GM18907 (cell line): ENCODE measurements around the gene WDFY2.

Source experiments
- ATAC-seq: cut with Tn5 transposase; IDR thresholded peaks from one replicate; pipeline ENCODE4 v1.9.1; 2021; ENCODE audit warnings: mild to moderate bottlenecking, moderate library complexity; ENCODE audit not compliant: unreplicated experiment

The WDFY2 gene

GRCh38 chr13:51729866-51730553 is 145.7 kb downstream of the WDFY2 start:
- no peak for ATAC-seq

GRCh38 chr13:51730927-51731326 is 146.7 kb downstream of the WDFY2 start:
- ATAC-seq = no peak

GRCh38 chr13:51731759-51732158 is 147.5 kb downstream of the WDFY2 start:
- ATAC-seq = no peak

GRCh38 chr13:51733374-51734298 is 149.4 kb downstream of the WDFY2 start:
- no peak for ATAC-seq

GRCh38 chr13:51734786-51735185 is 150.5 kb downstream of the WDFY2 start:
- no peak for ATAC-seq

- ATAC-seq = no peak
These were observed 153.3 kb downstream of the WDFY2 start for GRCh38 chr13:51737609-51738008.

GRCh38 chr13:51738226-51738905 is 154.1 kb downstream of the WDFY2 start:
- no peak for ATAC-seq

- no peak for ATAC-seq
These were observed 154.9 kb downstream of the WDFY2 start for GRCh38 chr13:51739027-51739764.

GRCh38 chr13:51740698-51741097 is 156.4 kb downstream of the WDFY2 start:
- ATAC-seq = no peak

GRCh38 chr13:51742031-51742430 is 157.8 kb downstream of the WDFY2 start:
- ATAC-seq = no peak

GRCh38 chr13:51742611-51743010 is 158.3 kb downstream of the WDFY2 start:
- ATAC-seq = no peak

- no peak for ATAC-seq
These were observed 161.0 kb downstream of the WDFY2 start for GRCh38 chr13:51745243-51745642.

- no peak for ATAC-seq
These were observed 162.5 kb downstream of the WDFY2 start for GRCh38 chr13:51746802-51747201.

GRCh38 chr13:51747438-51748434 is 163.5 kb downstream of the WDFY2 start:
- no peak for ATAC-seq

GRCh38 chr13:51756651-51757050 is 172.4 kb downstream of the WDFY2 start:
- ATAC-seq = no peak

GRCh38 chr13:51758691-51759090 is 174.4 kb downstream of the WDFY2 start:
- no peak for ATAC-seq

GRCh38 chr13:51759240-51759639 is 175.0 kb downstream of the WDFY2 start:
- no peak for ATAC-seq

- no peak for ATAC-seq
These were observed 176.3 kb downstream of the WDFY2 start for GRCh38 chr13:51760592-51760991.

GRCh38 chr13:51761643-51762350 is 177.5 kb downstream of the WDFY2 start:
- ATAC-seq = no peak
